ENCODE data around the gene B9D1. TPM values are rescaled to one million over a fixed set of nuclear protein-coding genes. Genes with fewer than 3 reads are reported as not detected.

B9D1 gene
- total RNA-seq, 1 experiment from 2014 or later = 48.0 TPM

GRCh38 chr17:19403021-19403420 lies 40.5 kb upstream of the B9D1 start:
- peaks cover 8% of the 10 kb centered on the region for H3K4me1 ChIP-seq (ENCODE audit: insufficient read depth, low read length)
- DNase-seq (no peak), ATAC-seq (no peak)
- CTCF ChIA-PET = no interaction called here
- no TSS peak for BruUV-seq (replicated peaks)
- no peaks in the 10 kb centered on the region for H3K9me3 ChIP-seq (ENCODE audit: low read length)
- H4K20me1 ChIP-seq (ENCODE audit: low read length) = no peaks in the 10 kb centered on the region
- H3K4me3 ChIP-seq (ENCODE audit: low read length) = no peak overlapping the region
- H3K27me3 ChIP-seq (ENCODE audit: low read length) = no peaks in the 10 kb centered on the region
- no peaks in the 10 kb centered on the region for H3K79me2 ChIP-seq (ENCODE audit: low read length)
- POLR2A ChIA-PET (ENCODE audit: unreplicated experiment) = no interaction called here
- H3K36me3 ChIP-seq (ENCODE audit: low read depth, low read length) = no peaks in the 10 kb centered on the region
- H3K27ac ChIP-seq (ENCODE audit: low read length) = no peak overlapping the region
- H2AFZ ChIP-seq (ENCODE audit: low read length) = no peak overlapping the region
- intact Hi-C loops (cut with micrococcal nuclease) = no loop called here
- no peaks in the 10 kb centered on the region for H3F3A ChIP-seq (ENCODE audit: low read length, unreplicated experiment)
- H3K9ac ChIP-seq (ENCODE audit: low read length) = no peak overlapping the region
- H3K4me2 ChIP-seq (ENCODE audit: low read length) = no peak overlapping the region
- TF ChIP-seq EZH2phosphoT487 (IDR thresholded peaks at IDR 0.05; ENCODE audit: borderline replicate concordance, low read length) = no peak
- no peak for TF ChIP-seq EZH2 (IDR thresholded peaks at IDR 0.05; ENCODE audit: low read length, unreplicated experiment)
- TF ChIP-seq CTCF (conservative IDR thresholded peaks at IDR 0.05; ENCODE audit: low read depth, low read length) = no peak
- H3K9me2 ChIP-seq (replicated peaks; ENCODE audit: low read length) = no peaks in the 10 kb centered on the region

- intact Hi-C loops (cut with micrococcal nuclease) = no loop called here
- no peaks in the 10 kb centered on the region for H3K9me2 ChIP-seq (replicated peaks; ENCODE audit: low read length)
- BruUV-seq (replicated peaks) = no TSS peak
- no peaks in the 10 kb centered on the region for H3K36me3 ChIP-seq (ENCODE audit: low read depth, low read length)
- no peaks in the 10 kb centered on the region for H4K20me1 ChIP-seq (ENCODE audit: low read length)
- H3K79me2 ChIP-seq (ENCODE audit: low read length) = no peaks in the 10 kb centered on the region
- no peak for ATAC-seq
- H3K4me2 ChIP-seq (ENCODE audit: low read length) = no peak overlapping the region
- DNase-seq = no peak
- no peak overlapping the region for H3K27ac ChIP-seq (ENCODE audit: low read length)
- H3K4me1 ChIP-seq (ENCODE audit: insufficient read depth, low read length) = peaks cover 14% of the 10 kb centered on the region
- H3K4me3 ChIP-seq (ENCODE audit: low read length) = no peak overlapping the region
- H3F3A ChIP-seq (ENCODE audit: low read length, unreplicated experiment) = no peaks in the 10 kb centered on the region
- H3K27me3 ChIP-seq (ENCODE audit: low read length) = no peaks in the 10 kb centered on the region
- no peak overlapping the region for H2AFZ ChIP-seq (ENCODE audit: low read length)
- no peak overlapping the region for H3K9ac ChIP-seq (ENCODE audit: low read length)
- ChIA-PET POLR2A (ENCODE audit: unreplicated experiment) (no interaction called here), CTCF (no interaction called here)
- TF ChIP-seq EZH2 (IDR thresholded peaks at IDR 0.05; ENCODE audit: low read length, unreplicated experiment) = no peak
- no peaks in the 10 kb centered on the region for H3K9me3 ChIP-seq (ENCODE audit: low read length)
These were observed 39.6 kb upstream of the B9D1 start for GRCh38 chr17:19402171-19402570.

- no peak for DNase-seq
- H2AFZ ChIP-seq (ENCODE audit: low read length) = no peak overlapping the region
- no peak overlapping the region for H3K27ac ChIP-seq (ENCODE audit: low read length)
- no peaks in the 10 kb centered on the region for H3K36me3 ChIP-seq (ENCODE audit: low read depth, low read length)
- H3K9ac ChIP-seq (ENCODE audit: low read length) = no peak overlapping the region
- no peak for ATAC-seq
- peaks cover 14% of the 10 kb centered on the region for H3K4me1 ChIP-seq (ENCODE audit: insufficient read depth, low read length)
- H3F3A ChIP-seq (ENCODE audit: low read length, unreplicated experiment) = no peaks in the 10 kb centered on the region
- no peaks in the 10 kb centered on the region for H4K20me1 ChIP-seq (ENCODE audit: low read length)
- H3K4me2 ChIP-seq (ENCODE audit: low read length) = no peak overlapping the region
- H3K4me3 ChIP-seq (ENCODE audit: low read length) = no peak overlapping the region
- intact Hi-C loops (cut with micrococcal nuclease) = no loop called here
- no peaks in the 10 kb centered on the region for H3K9me3 ChIP-seq (ENCODE audit: low read length)
- CTCF ChIA-PET = no interaction called here
- no peaks in the 10 kb centered on the region for H3K79me2 ChIP-seq (ENCODE audit: low read length)
- POLR2A ChIA-PET (ENCODE audit: unreplicated experiment) = no interaction called here
- H3K9me2 ChIP-seq (replicated peaks; ENCODE audit: low read length) = no peaks in the 10 kb centered on the region
- no TSS peak for BruUV-seq (replicated peaks)
- TF ChIP-seq EZH2phosphoT487 (IDR thresholded peaks at IDR 0.05; ENCODE audit: borderline replicate concordance, low read length) (no peak), CTCF (conservative IDR thresholded peaks at IDR 0.05; ENCODE audit: low read depth, low read length) (no peak), EZH2 (IDR thresholded peaks at IDR 0.05; ENCODE audit: low read length, unreplicated experiment) (no peak)
- H3K27me3 ChIP-seq (ENCODE audit: low read length) = no peaks in the 10 kb centered on the region
These were observed 38.9 kb upstream of the B9D1 start for GRCh38 chr17:19401321-19402010.

Data from PC-3 (cell line).